IMR-90 (cell line): ENCODE results near the gene BTN1A1. TPM values are rescaled to one million over a fixed set of nuclear protein-coding genes. Genes with fewer than 3 reads are reported as not detected.

ENCODE experiments used
- ATAC-seq: fragments of 200-7000 bp; cut with Tn5 transposase; 2 replicates; pipeline ENCODE4 v1.9.1; 2020; ENCODE audit warnings: low read depth, mild to moderate bottlenecking, moderate library complexity
- BruUV-seq: library from RNA; stranded (reverse); fragments of 400-500 nt; replicated peaks from 2 replicates; lab custom pipeline; 2021; lab: Mats Ljungman, UMichigan
- CTCF ChIA-PET: fragments of 300-600 bp; formaldehyde crosslinking; extraction: SDS; loops from one replicate; lab custom pipeline; 2021; ENCODE audit warnings: antibody characterized with exemption; lab: Yijun Ruan, JAX
- POLR2A ChIA-PET: fragments of 300-600 bp; sonication (Branson Sonifier 250); formaldehyde crosslinking; loops from one replicate; lab custom pipeline; 2022; ENCODE audit warnings: antibody characterized with exemption; ENCODE audit not compliant: unreplicated experiment; lab: Charles Lee
- DNase-seq: peaks from one replicate; pipeline ENCODE4 v3.0.0; 2013
- H2AFZ ChIP-seq: replicated peaks from 2 replicates; pipeline ENCODE3; 2013; ENCODE audit warnings: low read length, mild to moderate bottlenecking; ENCODE audit not compliant: poor library complexity
- H2AK5ac ChIP-seq: 2 replicates; pipeline ENCODE4 v1.6.1; 2013; ENCODE audit warnings: low read depth, low read length, inconsistent platforms
- H2AK9ac ChIP-seq: replicated peaks from 2 replicates; pipeline ENCODE3; 2013; ENCODE audit warnings: mild to moderate bottlenecking, low read depth, low read length, moderate library complexity; ENCODE audit not compliant: poor library complexity
- H2BK120ac ChIP-seq: 2 replicates; pipeline ENCODE4 v1.6.1; 2013; ENCODE audit warnings: low read depth, low read length, inconsistent platforms
- H2BK15ac ChIP-seq: 3 replicates; pipeline ENCODE4 v1.6.1; 2013; ENCODE audit warnings: low read depth, low read length, inconsistent platforms
- H2BK20ac ChIP-seq: 2 replicates; pipeline ENCODE4 v1.6.1; 2013; ENCODE audit warnings: low read depth, mild to moderate bottlenecking, inconsistent platforms, low read length, moderate library complexity
- H2BK5ac ChIP-seq: 2 replicates; pipeline ENCODE4 v1.6.1; 2013; ENCODE audit warnings: mild to moderate bottlenecking, low read depth, low read length, inconsistent platforms; ENCODE audit not compliant: poor library complexity, severe bottlenecking
- H3K14ac ChIP-seq: replicated peaks from 2 replicates; pipeline ENCODE4 v1.6.1; 2013; ENCODE audit warnings: low read depth, low read length, inconsistent platforms
- H3K18ac ChIP-seq: 2 replicates; pipeline ENCODE4 v1.6.1; 2013; ENCODE audit warnings: low read depth, low read length, control low read depth
- H3K23ac ChIP-seq: 2 replicates; pipeline ENCODE4 v1.6.1; 2013; ENCODE audit warnings: low read depth, low read length, inconsistent platforms
- H3K27ac ChIP-seq: 2 replicates; pipeline ENCODE4 v1.5.1; 2013; ENCODE audit warnings: mild to moderate bottlenecking, control low read depth, low read length; ENCODE audit not compliant: insufficient read depth
- H3K27me3 ChIP-seq: 2 replicates; pipeline ENCODE4 v1.6.1; 2013; ENCODE audit warnings: low read length; ENCODE audit not compliant: control insufficient read depth, insufficient read depth
- H3K36me3 ChIP-seq: 2 replicates; pipeline ENCODE4 v1.6.1; 2013; ENCODE audit warnings: low read length, mixed read lengths; ENCODE audit not compliant: control insufficient read depth, insufficient read depth
- H3K4ac ChIP-seq: 2 replicates; pipeline ENCODE4 v1.6.1; 2013; ENCODE audit warnings: low read depth, low read length, inconsistent platforms
- H3K4me1 ChIP-seq: 2 replicates; pipeline ENCODE4 v1.6.1; 2013; ENCODE audit warnings: low read length, mixed read lengths; ENCODE audit not compliant: control insufficient read depth, insufficient read depth
- H3K4me2 ChIP-seq: 2 replicates; pipeline ENCODE4 v1.6.1; 2013; ENCODE audit warnings: low read depth, mild to moderate bottlenecking, control low read depth, low read length, moderate library complexity
- H3K4me3 ChIP-seq: 2 replicates; pipeline ENCODE4 v1.5.1; 2013; ENCODE audit warnings: low read depth, mild to moderate bottlenecking, control low read depth, low read length, moderate library complexity; ENCODE audit not compliant: insufficient read depth
- H3K56ac ChIP-seq: 2 replicates; pipeline ENCODE4 v1.6.1; 2013; ENCODE audit warnings: low read length, inconsistent platforms; ENCODE audit not compliant: insufficient read depth; ENCODE audit errors: extremely low read depth
- H3K79me1 ChIP-seq, 2 experiments: 2 replicates each; pipeline ENCODE4 v1.6.1; 2013; ENCODE audit warnings: low read length in 2 of 2, inconsistent platforms in 1 of 2, low read depth in 1 of 2
- H3K9ac ChIP-seq: 2 replicates; pipeline ENCODE4 v1.6.1; 2013; ENCODE audit warnings: low read depth, low read length, control low read depth
- H3K9me1 ChIP-seq: 2 replicates; pipeline ENCODE4 v1.6.1; 2013; ENCODE audit warnings: low read length, inconsistent platforms; ENCODE audit not compliant: insufficient read depth
- H3K9me3 ChIP-seq: 2 replicates; pipeline ENCODE4 v1.6.1; 2013; ENCODE audit warnings: low read length; ENCODE audit not compliant: control insufficient read depth, insufficient read depth
- H4K20me1 ChIP-seq: 2 replicates; pipeline ENCODE4 v1.6.1; 2013; ENCODE audit warnings: low read length, inconsistent platforms; ENCODE audit not compliant: insufficient read depth
- H4K5ac ChIP-seq: 2 replicates; pipeline ENCODE4 v1.6.1; 2013; ENCODE audit warnings: mild to moderate bottlenecking, low read depth, low read length, control low read depth
- H4K8ac ChIP-seq, 2 experiments: 2 replicates each; pipeline ENCODE4 v1.6.1; 2013; ENCODE audit warnings: low read depth in 2 of 2, low read length in 2 of 2, control low read depth in 1 of 2, inconsistent platforms in 1 of 2
- H4K91ac ChIP-seq: 2 replicates; pipeline ENCODE4 v1.6.1; 2013; ENCODE audit warnings: low read depth, low read length, inconsistent platforms; ENCODE audit not compliant: insufficient read depth
- BHLHE40 ChIP-seq: fragments of 150-350 bp; IDR thresholded peaks from 2 replicates; pipeline ENCODE4 v1.6.1; 2016; ENCODE audit warnings: mild to moderate bottlenecking, low read depth, low read length
- FOS ChIP-seq: fragments of 150-350 bp; IDR thresholded peaks from 2 replicates; pipeline ENCODE4 v1.6.1; 2016; ENCODE audit warnings: low read depth, low read length
- MAZ ChIP-seq: IDR thresholded peaks from 2 replicates; pipeline ENCODE4 v1.6.1; 2012; ENCODE audit warnings: low read depth, mild to moderate bottlenecking, low read length, improper control_type of control experiment, moderate library complexity, borderline replicate concordance
- POLR2A ChIP-seq: IDR thresholded peaks from 2 replicates; pipeline ENCODE4 v1.6.1; 2012; ENCODE audit warnings: mild to moderate bottlenecking, low read depth, low read length
- RAD21 ChIP-seq: IDR thresholded peaks from 2 replicates; pipeline ENCODE4 v1.6.1; 2012; ENCODE audit warnings: low read length, improper control_type of control experiment
- RFX5 ChIP-seq: IDR thresholded peaks from 2 replicates; pipeline ENCODE4 v1.8.0; 2012; ENCODE audit warnings: low read depth, mild to moderate bottlenecking, low read length, moderate library complexity
- SMC3 ChIP-seq: fragments of 150-350 bp; IDR thresholded peaks from 2 replicates; pipeline ENCODE4 v1.6.1; 2016; ENCODE audit warnings: low read depth, mild to moderate bottlenecking, antibody characterized with exemption, low read length, moderate library complexity
- WGBS, 2 experiments: methylation state at CpG; one replicate each; pipeline versions ENCODE4 v1.1.5 to v1.1.7; 2013; ENCODE audit warnings: missing lambda C conversion rate in 2 of 2; ENCODE audit not compliant: insufficient read length in 1 of 2; ENCODE audit errors: extremely low coverage in 2 of 2; 5-methylcytosine and 5-hydroxymethylcytosine counted together
- dilution Hi-C: fragments of 300-500 bp; cut with HindIII; formaldehyde crosslinking; loops from one replicate; pipeline ENCODE4 v1.14.3; 2018; ENCODE audit warnings: low sequenced_read_pairs; ENCODE audit not compliant: unreplicated experiment
- in situ Hi-C: fragments of 300-500 bp; cut with MboI; formaldehyde crosslinking; loops from 3 replicates; pipeline ENCODE4 v1.14.3; 2019; ENCODE audit warnings: low sequenced_read_pairs, inconsistent platforms, mixed read lengths
- intact Hi-C: fragments of 100-400 bp; cut with micrococcal nuclease; formaldehyde crosslinking; loops from 2 replicates; pipeline ENCODE4 v1.10.0; 2022
- polyA plus RNA-seq, 3 experiments: library from polyadenylated mRNA; depleted of rRNA; stranded (reverse); fragments of >200 nt; gene quantifications; 2 replicates each; pipeline ENCODE4 v1.2.3, GENCODE V29; 2012; ENCODE audit warnings: low replicate concordance in 1 of 3
- total RNA-seq: library from RNA; depleted of rRNA; stranded (reverse); fragments of >200 nt; gene quantifications from 2 replicates; pipeline ENCODE4 v1.2.3, GENCODE V29; 2012

Gene BTN1A1
- total and polyA plus RNA-seq, 2 of the 4 experiments (the other 2 are of a cell fraction) = not detected

DNA sequence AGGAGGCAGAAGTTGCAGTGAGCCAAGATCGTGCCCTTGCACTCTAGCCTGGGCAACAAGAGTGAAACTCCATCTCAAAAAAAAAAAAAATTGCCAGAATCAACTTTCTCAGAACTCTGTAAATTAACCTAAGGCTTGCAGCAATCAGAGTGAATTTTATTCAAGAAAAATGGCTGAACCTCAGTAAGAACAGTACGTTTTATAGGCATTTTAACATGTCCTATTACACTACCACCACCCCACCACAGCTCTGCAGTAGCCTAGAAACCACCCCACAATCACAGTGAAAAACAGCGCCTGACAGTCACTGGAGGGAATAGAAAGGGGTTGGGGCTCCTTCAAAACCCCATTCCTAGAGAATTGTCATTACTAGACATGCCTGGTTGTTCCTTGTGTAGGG is 16.4 kb upstream of the BTN1A1 start:
- H3K9ac ChIP-seq = no peak overlapping the region
- H2BK5ac ChIP-seq = no peak overlapping the region
- no peak for TF ChIP-seq POLR2A
- no peak for TF ChIP-seq MAZ
- TF ChIP-seq FOS = no peak
- no peak for TF ChIP-seq BHLHE40
- TF ChIP-seq SMC3 = no peak
- no peak for TF ChIP-seq RFX5
- no peak for TF ChIP-seq RAD21
- H3K9me1 ChIP-seq = no peaks in the 10 kb centered on the region
- no TSS peak for BruUV-seq
- H3K23ac ChIP-seq = no peak overlapping the region
- dilution Hi-C loops (no loop called here), in situ Hi-C loops (no loop called here), intact Hi-C loops (no loop called here)
- no peak overlapping the region for H2BK15ac ChIP-seq
- 60% methylated on average over 1 of the region's 3 CpGs; no CpG with 5 or more reads in 1 of the 2 experiments for WGBS, 2 experiments
- CTCF ChIA-PET = interaction anchor here (0.8 kb wide), 1 partner anchor 21 kb away, joined by 4 read pairs; no protein-coding TSS in a partner anchor
- peaks cover 3% of the 10 kb centered on the region; the same call in 1 of the 2 replicates for H3K9me3 ChIP-seq
- POLR2A ChIA-PET = no interaction called here
- H2BK20ac ChIP-seq = no peak overlapping the region
- ATAC-seq (no peak), DNase-seq (no peak)
- no peak overlapping the region for H2AK5ac ChIP-seq
- H2AFZ ChIP-seq = no peak overlapping the region
- no peaks in the 10 kb centered on the region; the same call in 1 of the 2 replicates for H3K27me3 ChIP-seq
- no peak overlapping the region for H2AK9ac ChIP-seq
- no peak overlapping the region for H3K4me3 ChIP-seq
- no peak overlapping the region for H2BK120ac ChIP-seq
- H4K91ac ChIP-seq = no peak overlapping the region
- no peaks in the 10 kb centered on the region for H4K20me1 ChIP-seq
- H3K56ac ChIP-seq = no peak overlapping the region
- no peak overlapping the region for H3K18ac ChIP-seq
- H3K4ac ChIP-seq = no peak overlapping the region
- no peak overlapping the region for H3K14ac ChIP-seq
- H3K4me2 ChIP-seq = no peak overlapping the region
- H4K5ac ChIP-seq = no peak overlapping the region
- peaks cover 2% of the 10 kb centered on the region; the same call in 1 of the 2 replicates for H3K4me1 ChIP-seq
- H4K8ac ChIP-seq = no peak overlapping the region
- no peaks in the 10 kb centered on the region for H3K36me3 ChIP-seq
- no peak overlapping the region for H3K27ac ChIP-seq
- H3K79me1 ChIP-seq = no peaks in the 10 kb centered on the region
